ENCODE data around the gene SULT4A1.

- TF ChIP-seq YY1 (IDR thresholded peaks at IDR 0.05) (no peak), RXRA (IDR thresholded peaks at IDR 0.05) (no peak), CTCF (IDR thresholded peaks at IDR 0.05; ENCODE audit: low read depth, low read length, missing input control) (no peak), JUND (IDR thresholded peaks at IDR 0.05) (no peak)
Observed at GRCh38 chr22:43798492-43798891, 63.8 kb downstream of the SULT4A1 start.

Measured in liver (tissue), 3 donors.